Measurements from ENCODE around the gene MTHFR. TPM values are rescaled to one million over a fixed set of nuclear protein-coding genes. Genes with fewer than 3 reads are reported as not detected.

MTHFR gene
- polyA plus RNA-seq, 1 of the 3 experiments (the other 2 are of a cell fraction) = 5.3 TPM

GRCh38 chr1:11738096-11738495 is 67.7 kb downstream of the MTHFR start:
- Histone ChIP-seq H3K9ac (no peak overlapping the region), H3K36me3 (replicated peaks in 1 of 2; ENCODE audit: control insufficient read depth in 1 of 2, insufficient read depth in 2 of 2, low read length in 1 of 2) (no peaks in the 10 kb centered on the region), H4K20me1 (ENCODE audit: insufficient read depth) (no peaks in the 10 kb centered on the region), H3K27me3 (ENCODE audit: insufficient read depth) (no peaks in the 10 kb centered on the region), H3K79me2 (ENCODE audit: insufficient read depth) (peaks cover 10% of the 10 kb centered on the region; the same call in 1 of the 2 replicates), H3K4me2 (no peak overlapping the region), H2AFZ (ENCODE audit: low read depth) (no peak overlapping the region), H3K27ac (ENCODE audit: low read depth in 2 of 2, low read length in 1 of 2) (no peak overlapping the region), H3K4me1 (ENCODE audit: control insufficient read depth in 1 of 2, insufficient read depth in 2 of 2, low read depth in 1 of 2, low read length in 1 of 2) (peaks cover 0 to 18% of the 10 kb centered on the region in 2 experiments; a peak in 2 of 4 replicates), H3K9me3 (no peaks in the 10 kb centered on the region), H3F3A (replicated peaks; ENCODE audit: insufficient read depth) (peaks cover 8% of the 10 kb centered on the region), H3K4me3 (ENCODE audit: low read depth in 2 of 2, low read length in 1 of 2) (no peak overlapping the region), H3K9me2 (no peaks in the 10 kb centered on the region)
- TF ChIP-seq JUND (IDR thresholded peaks at IDR 0.05) = no peak
- TF ChIP-seq TCF12 (IDR thresholded peaks at IDR 0.05) = no peak
- no peak for TF ChIP-seq FOSL2 (IDR thresholded peaks at IDR 0.05; ENCODE audit: borderline replicate concordance, low read depth)
- TF ChIP-seq, protein P1, sequence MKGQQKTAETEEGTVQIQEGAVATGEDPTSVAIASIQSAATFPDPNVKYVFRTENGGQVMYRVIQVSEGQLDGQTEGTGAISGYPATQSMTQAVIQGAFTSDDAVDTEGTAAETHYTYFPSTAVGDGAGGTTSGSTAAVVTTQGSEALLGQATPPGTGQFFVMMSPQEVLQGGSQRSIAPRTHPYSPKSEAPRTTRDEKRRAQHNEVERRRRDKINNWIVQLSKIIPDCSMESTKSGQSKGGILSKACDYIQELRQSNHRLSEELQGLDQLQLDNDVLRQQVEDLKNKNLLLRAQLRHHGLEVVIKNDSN (IDR thresholded peaks at IDR 0.05; ENCODE audit: borderline replicate concordance, low read depth) = no peak
- TF ChIP-seq, protein P2, sequence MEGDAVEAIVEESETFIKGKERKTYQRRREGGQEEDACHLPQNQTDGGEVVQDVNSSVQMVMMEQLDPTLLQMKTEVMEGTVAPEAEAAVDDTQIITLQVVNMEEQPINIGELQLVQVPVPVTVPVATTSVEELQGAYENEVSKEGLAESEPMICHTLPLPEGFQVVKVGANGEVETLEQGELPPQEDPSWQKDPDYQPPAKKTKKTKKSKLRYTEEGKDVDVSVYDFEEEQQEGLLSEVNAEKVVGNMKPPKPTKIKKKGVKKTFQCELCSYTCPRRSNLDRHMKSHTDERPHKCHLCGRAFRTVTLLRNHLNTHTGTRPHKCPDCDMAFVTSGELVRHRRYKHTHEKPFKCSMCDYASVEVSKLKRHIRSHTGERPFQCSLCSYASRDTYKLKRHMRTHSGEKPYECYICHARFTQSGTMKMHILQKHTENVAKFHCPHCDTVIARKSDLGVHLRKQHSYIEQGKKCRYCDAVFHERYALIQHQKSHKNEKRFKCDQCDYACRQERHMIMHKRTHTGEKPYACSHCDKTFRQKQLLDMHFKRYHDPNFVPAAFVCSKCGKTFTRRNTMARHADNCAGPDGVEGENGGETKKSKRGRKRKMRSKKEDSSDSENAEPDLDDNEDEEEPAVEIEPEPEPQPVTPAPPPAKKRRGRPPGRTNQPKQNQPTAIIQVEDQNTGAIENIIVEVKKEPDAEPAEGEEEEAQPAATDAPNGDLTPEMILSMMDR (IDR thresholded peaks at IDR 0.05) = no peak
- TF ChIP-seq, protein P3, sequence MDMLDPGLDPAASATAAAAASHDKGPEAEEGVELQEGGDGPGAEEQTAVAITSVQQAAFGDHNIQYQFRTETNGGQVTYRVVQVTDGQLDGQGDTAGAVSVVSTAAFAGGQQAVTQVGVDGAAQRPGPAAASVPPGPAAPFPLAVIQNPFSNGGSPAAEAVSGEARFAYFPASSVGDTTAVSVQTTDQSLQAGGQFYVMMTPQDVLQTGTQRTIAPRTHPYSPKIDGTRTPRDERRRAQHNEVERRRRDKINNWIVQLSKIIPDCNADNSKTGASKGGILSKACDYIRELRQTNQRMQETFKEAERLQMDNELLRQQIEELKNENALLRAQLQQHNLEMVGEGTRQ (IDR thresholded peaks at IDR 0.05; ENCODE audit: borderline replicate concordance, low read depth, low read length) = no peak
- TF ChIP-seq EP300 (IDR thresholded peaks at IDR 0.05; ENCODE audit: borderline replicate concordance in 1 of 2, low read depth in 1 of 2, low read length in 1 of 2) = no peak
- TF ChIP-seq, protein P4, sequence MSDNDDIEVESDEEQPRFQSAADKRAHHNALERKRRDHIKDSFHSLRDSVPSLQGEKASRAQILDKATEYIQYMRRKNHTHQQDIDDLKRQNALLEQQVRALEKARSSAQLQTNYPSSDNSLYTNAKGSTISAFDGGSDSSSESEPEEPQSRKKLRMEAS (IDR thresholded peaks at IDR 0.05; ENCODE audit: low read depth) = no peak
- TF ChIP-seq RCOR1 (IDR thresholded peaks at IDR 0.05; ENCODE audit: low read length) = no peak
- TF ChIP-seq NRF1 (IDR thresholded peaks at IDR 0.05; ENCODE audit: low read depth, low read length) = no peak
- no peak for TF ChIP-seq EZH2phosphoT487 (IDR thresholded peaks at IDR 0.05; ENCODE audit: borderline replicate concordance, low read depth)
- no peak for TF ChIP-seq GATA2 (CRISPR knock-in tag; IDR thresholded peaks at IDR 0.05)
- no peak for TF ChIP-seq FOXM1 (IDR thresholded peaks at IDR 0.05; ENCODE audit: low read depth)
- no peak for TF ChIP-seq MEF2A (IDR thresholded peaks at IDR 0.05; ENCODE audit: borderline replicate concordance, low read depth)
- no peak for TF ChIP-seq SIN3A (IDR thresholded peaks at IDR 0.05; ENCODE audit: borderline replicate concordance, low read depth, low read length)
- no peak for TF ChIP-seq TEAD4 (IDR thresholded peaks at IDR 0.05; ENCODE audit: borderline replicate concordance, insufficient read depth)
- TF ChIP-seq CHD2 (IDR thresholded peaks at IDR 0.05; ENCODE audit: low read length, partially characterized antibody) = no peak
- no peak for TF ChIP-seq YY1 (IDR thresholded peaks at IDR 0.05; ENCODE audit: low read depth)
- ChIA-PET CTCF (interaction anchor here (1.2 to 4.7 kb wide), 3 partner anchors 17 to 700 kb away, joined by 4 to 48 read pairs (median 6); no protein-coding TSS in a partner anchor), POLR2A (no interaction called here)
- DNase-seq = no peak
- 77% methylated on average over 2 of the region's 2 CpGs for WGBS (ENCODE audit: low lambda C conversion rate)

Measured in SK-N-SH (cell line).